Cortex of kidney (tissue), 1 donor: ENCODE data around the gene SYT6.
"Not testable (repeated sequence)": the region's sequence is repeated elsewhere in the genome, so short reads cannot be mapped to it uniquely, and the experiment has no call there.

Source experiments
- DNase-seq: peaks from one replicate; lab custom pipeline; 2025; lab: John Stamatoyannopoulos, UW

SYT6 gene

GRCh38 chr1:114072246-114072645 lies 81.4 kb downstream of the SYT6 start:
- DNase-seq = no peak

GRCh38 chr1:114069762-114070161 lies 83.9 kb downstream of the SYT6 start:
- DNase-seq = not testable (repeated sequence)

GRCh38 chr1:114068684-114069083 lies 85.0 kb downstream of the SYT6 start:
- not testable (repeated sequence) for DNase-seq

- not testable (repeated sequence) for DNase-seq
Observed at GRCh38 chr1:114065671-114066070, 88.0 kb downstream of the SYT6 start.

- DNase-seq = no peak
Observed at GRCh38 chr1:114063544-114063943, 90.1 kb downstream of the SYT6 start.

- DNase-seq = no peak
Observed at GRCh38 chr1:114062477-114063099, 91.1 kb downstream of the SYT6 start.

- DNase-seq = no peak
Observed at GRCh38 chr1:114061121-114061830, 92.4 kb downstream of the SYT6 start.

GRCh38 chr1:114058236-114058635 lies 95.4 kb downstream of the SYT6 start:
- not testable (repeated sequence) for DNase-seq

- DNase-seq = no peak
Observed at GRCh38 chr1:114054148-114054547, 99.5 kb downstream of the SYT6 start.

- DNase-seq = no peak
Observed at GRCh38 chr1:114048232-114048631, 105.4 kb downstream of the SYT6 start.

- no peak for DNase-seq
Observed at GRCh38 chr1:114043548-114043947, 110.1 kb downstream of the SYT6 start.

- DNase-seq = no peak
Observed at GRCh38 chr1:114043054-114043453, 110.6 kb downstream of the SYT6 start.

- DNase-seq = no peak
Observed at GRCh38 chr1:114040273-114041015, 113.2 kb downstream of the SYT6 start.
